ENCODE data around the gene PRCP.
"Not testable (repeated sequence)": the region's sequence is repeated elsewhere in the genome, so short reads cannot be mapped to it uniquely, and the experiment has no call there.

Gene PRCP

DNA sequence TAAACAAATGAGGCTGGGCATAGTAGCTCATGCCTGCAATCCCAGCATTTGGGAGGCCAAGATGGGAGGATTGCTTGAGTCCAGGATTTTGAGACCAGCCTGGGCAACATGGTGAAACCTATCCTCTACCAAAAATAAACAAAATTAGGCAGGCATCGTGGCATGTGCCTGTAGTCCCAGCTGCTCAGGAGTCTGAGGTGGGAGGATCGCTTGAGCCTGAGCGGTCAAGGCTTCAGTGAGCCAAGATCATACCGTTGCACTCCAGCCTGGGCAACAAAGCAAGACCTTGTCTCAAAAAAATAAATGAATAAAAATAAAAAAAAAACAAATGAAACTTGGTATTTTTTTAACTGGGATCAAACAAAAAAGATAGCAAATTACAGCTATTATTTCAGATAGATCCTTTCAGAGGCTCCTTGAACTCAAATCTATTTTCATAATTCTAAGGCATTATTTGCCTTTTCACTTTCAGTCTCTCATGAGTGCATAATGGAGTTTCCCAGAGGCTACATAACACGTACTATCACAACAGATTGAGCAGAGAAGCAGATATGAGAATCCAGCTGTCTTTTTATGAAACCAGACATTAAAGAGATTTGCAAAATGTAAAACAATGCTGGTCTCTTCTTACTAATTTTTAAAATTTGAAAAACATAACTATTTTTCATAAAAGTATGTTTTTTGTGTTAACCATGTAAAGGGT lies 24.4 kb upstream of the PRCP start:
- H3K27ac ChIP-seq = no peak overlapping the region
- no peak for DNase-seq (ENCODE audit: low spot score)
- TF ChIP-seq, protein P1, sequence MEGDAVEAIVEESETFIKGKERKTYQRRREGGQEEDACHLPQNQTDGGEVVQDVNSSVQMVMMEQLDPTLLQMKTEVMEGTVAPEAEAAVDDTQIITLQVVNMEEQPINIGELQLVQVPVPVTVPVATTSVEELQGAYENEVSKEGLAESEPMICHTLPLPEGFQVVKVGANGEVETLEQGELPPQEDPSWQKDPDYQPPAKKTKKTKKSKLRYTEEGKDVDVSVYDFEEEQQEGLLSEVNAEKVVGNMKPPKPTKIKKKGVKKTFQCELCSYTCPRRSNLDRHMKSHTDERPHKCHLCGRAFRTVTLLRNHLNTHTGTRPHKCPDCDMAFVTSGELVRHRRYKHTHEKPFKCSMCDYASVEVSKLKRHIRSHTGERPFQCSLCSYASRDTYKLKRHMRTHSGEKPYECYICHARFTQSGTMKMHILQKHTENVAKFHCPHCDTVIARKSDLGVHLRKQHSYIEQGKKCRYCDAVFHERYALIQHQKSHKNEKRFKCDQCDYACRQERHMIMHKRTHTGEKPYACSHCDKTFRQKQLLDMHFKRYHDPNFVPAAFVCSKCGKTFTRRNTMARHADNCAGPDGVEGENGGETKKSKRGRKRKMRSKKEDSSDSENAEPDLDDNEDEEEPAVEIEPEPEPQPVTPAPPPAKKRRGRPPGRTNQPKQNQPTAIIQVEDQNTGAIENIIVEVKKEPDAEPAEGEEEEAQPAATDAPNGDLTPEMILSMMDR (IDR thresholded peaks at IDR 0.05) = no peak

DNA sequence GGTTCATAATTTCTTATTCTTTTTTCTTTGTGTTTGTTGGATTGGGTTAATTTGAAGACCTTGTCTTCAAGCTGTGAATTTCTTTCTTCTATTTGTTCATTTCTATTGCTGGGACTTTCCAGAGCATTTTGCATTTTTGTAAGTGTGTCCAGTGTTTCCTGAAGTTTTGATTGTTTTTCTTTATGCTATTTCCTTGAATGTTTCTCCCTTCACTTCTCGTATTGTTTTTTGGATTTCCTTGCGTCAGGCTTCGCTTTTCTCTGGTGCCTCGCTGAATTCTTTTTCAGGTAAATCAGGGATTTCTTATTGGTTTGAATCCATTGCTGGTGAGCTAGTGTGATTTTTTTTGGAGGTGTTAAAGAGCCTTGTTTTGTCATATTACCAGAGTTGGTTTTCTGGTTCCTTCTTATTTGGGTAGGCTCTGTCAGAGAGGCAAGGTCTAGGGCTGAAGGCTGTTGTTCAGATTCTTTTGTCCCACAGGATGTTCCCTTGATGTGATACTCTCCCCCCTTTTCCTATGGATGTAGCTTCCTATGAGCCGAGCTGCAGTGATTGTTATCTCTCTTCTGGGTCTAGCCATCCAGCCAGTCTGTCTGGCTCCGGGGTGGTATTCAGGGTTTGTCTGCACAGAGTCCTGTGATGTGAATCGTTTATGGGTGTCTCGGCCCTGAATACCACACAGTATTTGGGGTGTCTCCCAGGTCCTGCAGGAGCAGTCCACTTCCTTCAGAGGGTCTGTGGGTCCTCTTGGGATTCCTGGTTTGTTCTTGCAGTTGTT lies 22.4 kb upstream of the PRCP start:
- not testable (repeated sequence) for H3K4me3 ChIP-seq; H3K27ac ChIP-seq; DNase-seq (ENCODE audit: low spot score)

More for the DNA sequence above, 24.4 kb upstream of the PRCP start:
- H3K4me3 ChIP-seq = no peak overlapping the region

DNA sequence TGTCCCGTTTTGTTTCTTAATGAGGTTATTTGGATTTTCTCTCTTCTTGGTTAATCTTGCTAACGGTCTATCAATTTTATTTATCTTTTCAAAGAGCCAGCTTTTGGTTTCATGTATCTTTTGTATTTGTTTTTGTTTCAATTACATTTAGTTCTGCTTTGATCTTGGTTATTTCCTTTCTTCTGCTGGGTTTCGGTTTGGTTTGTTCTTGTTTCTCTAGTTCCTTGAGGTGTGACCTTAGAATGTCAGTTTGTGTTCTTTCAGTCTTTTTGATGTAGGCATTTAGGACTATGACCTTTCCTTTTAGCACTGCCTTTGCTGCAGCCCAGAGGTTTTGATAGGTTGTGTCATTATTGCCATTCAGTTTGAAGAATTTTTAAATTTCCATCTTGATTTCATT lies 20.0 kb upstream of the PRCP start:
- H3K4me3 ChIP-seq; DNase-seq (ENCODE audit: low spot score); H3K27ac ChIP-seq: not testable (repeated sequence)

DNA sequence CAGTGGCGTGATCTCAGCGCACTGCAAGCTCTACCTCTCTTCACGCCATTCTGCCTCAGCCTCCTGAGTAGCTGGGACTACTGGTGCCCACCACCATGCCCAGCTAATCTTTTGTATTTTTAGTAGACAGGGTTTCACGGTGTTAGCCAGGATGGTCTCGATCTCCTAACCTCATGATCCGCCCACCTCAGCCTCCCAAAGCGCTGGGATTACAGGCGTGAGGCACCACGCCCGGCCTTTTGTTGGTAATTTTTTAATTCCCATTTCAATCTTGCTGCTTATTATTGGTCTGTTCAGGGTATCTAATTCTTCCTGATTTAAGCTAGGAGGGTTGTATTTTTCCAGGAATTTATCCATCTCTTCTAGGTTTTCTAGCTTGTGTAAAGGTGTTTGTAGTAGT lies 19.6 kb upstream of the PRCP start:
- H3K27ac ChIP-seq; DNase-seq (ENCODE audit: low spot score); H3K4me3 ChIP-seq: not testable (repeated sequence)

DNA sequence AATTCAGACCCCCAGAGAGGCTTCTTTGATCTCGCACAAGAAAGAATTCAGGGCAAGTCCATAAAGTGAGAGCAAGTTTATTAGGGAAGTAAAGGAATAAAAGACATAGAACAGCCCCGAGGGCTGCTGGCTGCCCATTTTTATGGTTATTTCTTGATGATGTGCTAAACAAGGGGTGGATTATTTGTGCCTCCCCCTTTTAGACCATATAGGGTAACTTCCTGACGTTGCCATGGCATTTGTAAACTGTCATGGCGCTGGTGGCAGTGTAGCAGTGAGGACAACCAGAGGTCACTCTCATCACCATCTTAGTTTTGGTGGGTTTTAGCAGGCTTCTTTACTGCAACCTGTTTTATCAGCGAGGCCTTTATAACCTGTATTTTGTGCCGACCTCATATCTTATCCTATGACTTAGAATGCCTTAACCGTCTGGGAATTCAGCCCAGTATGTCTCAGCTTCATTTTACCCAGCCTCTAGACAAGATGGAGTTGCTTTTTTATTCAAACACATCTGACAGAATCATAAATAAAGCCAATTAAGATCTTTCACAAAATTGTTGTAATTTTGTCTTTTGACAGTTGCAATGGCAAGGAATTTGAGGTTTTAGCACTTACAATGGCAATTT lies 8.9 kb upstream of the PRCP start:
- no peak for DNase-seq (ENCODE audit: low spot score)
- no peak overlapping the region for H3K4me3 ChIP-seq
- TF ChIP-seq, protein P1 (IDR thresholded peaks at IDR 0.05) = no peak
- H3K27ac ChIP-seq = no peak overlapping the region

DNA sequence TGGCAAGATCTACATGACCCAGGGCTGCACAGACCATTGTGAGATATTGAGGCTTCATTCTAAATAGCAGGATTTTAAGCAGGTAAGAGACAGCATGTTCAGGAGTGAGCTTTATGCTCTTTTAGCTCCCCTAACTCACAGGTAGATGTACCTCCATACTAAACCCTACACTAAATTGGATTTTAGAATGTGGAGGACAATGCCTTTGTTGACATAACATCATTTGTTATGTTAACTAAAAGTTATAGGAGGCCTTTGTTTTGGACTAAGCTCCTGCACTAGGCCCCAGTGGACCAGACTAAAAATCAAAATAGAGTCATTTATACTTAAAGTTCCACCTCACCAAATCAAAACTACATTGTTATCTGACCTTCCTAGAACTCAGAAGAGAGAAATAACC lies 8.1 kb upstream of the PRCP start:
- H3K4me3 ChIP-seq = no peak overlapping the region
- DNase-seq (ENCODE audit: low spot score) = no peak
- TF ChIP-seq, protein P1 (IDR thresholded peaks at IDR 0.05) = no peak
- no peak overlapping the region for H3K27ac ChIP-seq

DNA sequence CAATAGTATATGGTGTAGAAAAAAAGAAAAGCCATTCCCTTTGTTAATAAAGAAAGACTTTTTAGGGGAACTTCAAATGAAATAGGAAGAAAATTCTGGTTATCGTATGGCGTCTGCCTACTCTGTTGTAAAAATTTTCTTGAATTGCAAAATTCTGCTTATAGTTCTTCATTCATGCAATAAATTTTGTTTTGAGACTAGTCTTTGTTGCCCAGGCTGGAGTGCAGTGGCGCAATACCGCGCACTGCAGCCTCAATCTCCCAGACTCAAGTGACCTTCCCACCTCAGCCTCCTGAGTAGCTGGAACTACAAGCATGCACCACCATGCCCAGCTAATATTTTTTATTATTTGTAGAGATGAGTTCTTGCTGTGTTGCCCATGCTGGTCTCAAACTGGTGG lies 7.1 kb upstream of the PRCP start:
- no peak for DNase-seq (ENCODE audit: low spot score)
- TF ChIP-seq, protein P1 (IDR thresholded peaks at IDR 0.05) = no peak
- Histone ChIP-seq H3K27ac (no peak overlapping the region), H3K4me3 (no peak overlapping the region)

DNA sequence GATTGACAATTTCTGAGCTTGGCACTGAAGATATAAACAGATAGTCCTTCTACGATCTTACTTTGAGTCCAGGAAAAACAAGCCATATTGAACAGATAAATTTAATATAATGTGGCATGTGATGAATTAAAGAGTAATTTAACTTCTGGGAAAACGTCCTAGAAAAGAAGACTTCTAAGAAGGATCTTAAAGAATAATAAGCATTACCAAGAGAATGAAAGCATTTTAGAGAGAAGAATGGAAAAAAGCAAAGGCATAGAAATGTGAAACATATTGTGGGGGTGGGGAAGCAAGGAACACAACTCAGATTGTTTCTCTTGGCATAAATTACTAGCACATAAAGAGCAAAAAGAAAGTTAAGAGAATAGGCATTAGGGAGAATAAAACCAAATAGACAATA lies 6.7 kb upstream of the PRCP start:
- Histone ChIP-seq H3K27ac (no peak overlapping the region), H3K4me3 (no peak overlapping the region)
- TF ChIP-seq, protein P1 (IDR thresholded peaks at IDR 0.05) = no peak
- DNase-seq (ENCODE audit: low spot score) = no peak
